HCT116 (cell line): ENCODE measurements around the gene TEDDM1.

ENCODE experiments used
- ATF3 ChIP-seq: IDR thresholded peaks from 2 replicates; pipeline ENCODE4 v1.6.1; 2012
- CBX3 ChIP-seq: IDR thresholded peaks from 2 replicates; pipeline ENCODE4 v1.6.1; 2012; ENCODE audit warnings: low read depth
- CEBPB ChIP-seq: IDR thresholded peaks from 2 replicates; pipeline ENCODE4 v1.6.1; 2012; ENCODE audit warnings: low read depth
- CTCF ChIP-seq, 3 experiments: fragments of 200-600 bp in 1 of 3; sonication (generic) in 1 of 3; IDR thresholded peaks in 2 of 3; conservative IDR thresholded peaks in 1 of 3; 2 replicates each; pipeline ENCODE4 v1.5.1; 2012 to 2017; ENCODE audit warnings: low read depth in 2 of 3, low read length in 2 of 3, antibody characterized with exemption in 1 of 3, borderline replicate concordance in 1 of 3, control low read depth in 1 of 3, mild to moderate bottlenecking in 1 of 3, mixed read lengths in 1 of 3, mixed run types in 1 of 3, moderate library complexity in 1 of 3; ENCODE audit not compliant: insufficient read depth in 1 of 3
- EZH2 ChIP-seq: fragments of 200-600 bp; sonication (generic); IDR thresholded peaks from 2 replicates; pipeline ENCODE4 v1.6.1; 2017; ENCODE audit warnings: antibody characterized with exemption, mixed run types
- EZH2phosphoT487 ChIP-seq: fragments of 200-600 bp; IDR thresholded peaks from 2 replicates; pipeline ENCODE4 v1.6.1; 2018; ENCODE audit warnings: antibody characterized with exemption, borderline replicate concordance
- MAX ChIP-seq: IDR thresholded peaks from 2 replicates; pipeline ENCODE4 v1.6.1; 2012
- POLR2AphosphoS5 ChIP-seq: IDR thresholded peaks from 2 replicates; pipeline ENCODE4 v1.6.1; 2011; ENCODE audit warnings: mild to moderate bottlenecking, low read depth, low read length, moderate library complexity
- REST ChIP-seq: IDR thresholded peaks from 2 replicates; pipeline ENCODE4 v1.6.1; 2012; ENCODE audit warnings: low read depth
- SP1 ChIP-seq: IDR thresholded peaks from 2 replicates; pipeline ENCODE4 v1.6.1; 2012; ENCODE audit warnings: low read depth
- TCF7L2 ChIP-seq: IDR thresholded peaks from 2 replicates; pipeline ENCODE4 v1.7.0; 2011; ENCODE audit warnings: borderline replicate concordance, inconsistent platforms; ENCODE audit not compliant: insufficient read depth, insufficient read length; ENCODE audit errors: extremely low read depth
- YY1 ChIP-seq: IDR thresholded peaks from 2 replicates; pipeline ENCODE4 v1.6.1; 2011; ENCODE audit warnings: low read length, low read depth, moderate library complexity, mild to moderate bottlenecking; ENCODE audit not compliant: insufficient replicate concordance; ENCODE audit errors: extremely low read depth

- TF ChIP-seq REST (no peak), CTCF (IDR thresholded peaks at IDR 0.05 in 2 of 3, conservative IDR thresholded peaks at IDR 0.05 in 1 of 3; ENCODE audit: borderline replicate concordance in 1 of 3, insufficient read depth in 1 of 3, low read depth in 2 of 3, low read length in 2 of 3) (no peak), SP1 (no peak), EZH2phosphoT487 (no peak), EZH2 (no peak), CBX3 (no peak), YY1 (no peak), CEBPB (no peak), TCF7L2 (no peak), ATF3 (no peak), POLR2AphosphoS5 (no peak), MAX (no peak)
Measured at GRCh38 chr1:182413486-182413885, 13.0 kb upstream of the TEDDM1 start.
